Urinary bladder (tissue), 4 donors: Measurements from ENCODE around the gene RNF223. TPM values are rescaled to one million over a fixed set of nuclear protein-coding genes. Genes with fewer than 3 reads are reported as not detected.
A peak's percentile ranks its signal among the peaks of the same experiment; 100 is the strongest.
"Not testable (repeated sequence)": the region's sequence is repeated elsewhere in the genome, so short reads cannot be mapped to it uniquely, and the experiment has no call there.

Experiments used
- DNase-seq: peaks from one replicate; pipeline ENCODE4 v3.0.0-alpha.2; 2015; ENCODE audit errors: extremely low spot score
- H3K27ac ChIP-seq: one replicate; pipeline ENCODE4 v1.5.1; 2013; ENCODE audit warnings: low read depth, mild to moderate bottlenecking, moderate library complexity
- H3K36me3 ChIP-seq: one replicate; pipeline ENCODE4 v1.6.1; 2013; ENCODE audit warnings: mild to moderate bottlenecking, moderate library complexity; ENCODE audit not compliant: insufficient read depth
- H3K4me1 ChIP-seq: one replicate; pipeline ENCODE4 v1.6.1; 2013; ENCODE audit warnings: mild to moderate bottlenecking, moderate library complexity; ENCODE audit not compliant: insufficient read depth
- H3K4me3 ChIP-seq: one replicate; pipeline ENCODE4 v1.5.1; 2013; ENCODE audit warnings: low read depth, low read length
- WGBS: extraction: QIAGEN DNeasy Blood & Tissue Kit; methylation state at CpG from one replicate; pipeline ENCODE4 v1.1.7; 2013; 5-methylcytosine and 5-hydroxymethylcytosine counted together
- polyA plus RNA-seq: library from polyadenylated mRNA; stranded (reverse); fragments of 200-250 nt; gene quantifications from one replicate; pipeline ENCODE4 v1.2.3, GENCODE V29; 2013
- total RNA-seq: library from RNA; depleted of rRNA; stranded (reverse); fragments of >200 nt; gene quantifications from one replicate; pipeline ENCODE4 v1.2.3, GENCODE V29; 2014
- donor health status: healthy with polysubstance abuse.
- donor health status: healthy.

The RNF223 gene
- total and polyA plus RNA-seq, 2 donors: 0.73 to 2.7 TPM

DNA sequence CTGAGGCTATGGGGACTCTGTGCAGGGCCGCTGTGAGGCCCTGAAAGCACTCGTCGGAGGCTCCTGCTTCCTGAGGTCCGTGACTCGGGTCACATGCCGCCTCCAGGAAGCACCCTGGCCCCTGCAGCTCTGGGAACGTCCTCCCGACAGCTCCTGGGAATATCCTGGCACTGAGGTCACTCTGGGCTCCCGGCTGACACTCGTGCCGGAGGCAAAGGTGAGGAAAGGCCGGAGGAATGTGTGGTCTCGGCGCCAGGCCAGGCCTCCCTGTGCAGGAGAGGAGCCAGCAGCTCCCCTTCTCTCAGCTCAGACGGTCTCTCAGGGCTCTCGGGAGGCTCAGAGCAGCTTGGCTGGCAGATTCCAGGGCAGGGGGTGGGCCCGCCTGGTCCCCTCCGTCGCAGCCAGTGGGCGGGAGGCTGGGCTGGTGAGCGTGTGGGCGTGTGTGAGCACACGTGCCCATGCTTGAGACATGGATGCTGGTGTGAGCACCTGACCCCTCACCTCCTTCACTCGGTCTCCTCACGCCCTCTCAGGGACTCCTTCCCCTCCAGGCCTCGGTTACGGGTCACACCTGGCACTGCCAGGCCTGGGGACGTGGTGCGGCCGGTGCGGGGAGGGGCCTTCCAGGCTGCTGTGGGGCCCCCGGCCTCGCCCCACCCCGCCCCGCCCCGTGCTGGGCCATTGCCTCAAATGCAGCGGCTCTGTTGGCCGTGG, 5.5 kb upstream of the RNF223 start:
- H3K36me3 ChIP-seq: no peaks in the 10 kb centered on the region
- 1% methylated on average over 38 of the region's 38 CpGs for WGBS
- DNase-seq: peak; percentile 32
- peak overlapping the region; percentile 14 for H3K4me3 ChIP-seq
- H3K27ac ChIP-seq: peak overlapping the region; percentile 43
- no peaks in the 10 kb centered on the region for H3K4me1 ChIP-seq

DNA sequence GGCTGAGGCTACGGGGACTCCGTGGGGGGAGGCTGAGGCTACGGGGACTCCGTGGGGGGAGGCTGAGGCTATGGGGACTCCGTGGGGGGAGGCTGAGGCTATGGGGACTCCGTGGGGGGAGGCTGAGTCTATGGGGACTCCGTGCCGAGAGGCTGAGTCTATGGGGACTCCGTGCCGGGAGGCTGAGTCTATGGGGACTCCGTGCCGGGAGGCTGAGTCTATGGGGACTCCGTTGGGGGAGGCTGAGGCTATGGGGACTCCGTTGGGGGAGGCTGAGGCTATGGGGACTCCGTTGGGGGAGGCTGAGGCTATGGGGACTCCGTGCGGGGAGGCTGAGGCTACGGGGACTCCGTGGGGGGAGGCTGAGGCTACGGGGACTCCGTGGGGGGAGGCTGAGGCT, 3.3 kb upstream of the RNF223 start:
- not testable (repeated sequence) for H3K4me3 ChIP-seq, H3K4me1 ChIP-seq, H3K36me3 ChIP-seq, DNase-seq, H3K27ac ChIP-seq
- WGBS: 58% methylated on average over 13 of the region's 21 CpGs

DNA sequence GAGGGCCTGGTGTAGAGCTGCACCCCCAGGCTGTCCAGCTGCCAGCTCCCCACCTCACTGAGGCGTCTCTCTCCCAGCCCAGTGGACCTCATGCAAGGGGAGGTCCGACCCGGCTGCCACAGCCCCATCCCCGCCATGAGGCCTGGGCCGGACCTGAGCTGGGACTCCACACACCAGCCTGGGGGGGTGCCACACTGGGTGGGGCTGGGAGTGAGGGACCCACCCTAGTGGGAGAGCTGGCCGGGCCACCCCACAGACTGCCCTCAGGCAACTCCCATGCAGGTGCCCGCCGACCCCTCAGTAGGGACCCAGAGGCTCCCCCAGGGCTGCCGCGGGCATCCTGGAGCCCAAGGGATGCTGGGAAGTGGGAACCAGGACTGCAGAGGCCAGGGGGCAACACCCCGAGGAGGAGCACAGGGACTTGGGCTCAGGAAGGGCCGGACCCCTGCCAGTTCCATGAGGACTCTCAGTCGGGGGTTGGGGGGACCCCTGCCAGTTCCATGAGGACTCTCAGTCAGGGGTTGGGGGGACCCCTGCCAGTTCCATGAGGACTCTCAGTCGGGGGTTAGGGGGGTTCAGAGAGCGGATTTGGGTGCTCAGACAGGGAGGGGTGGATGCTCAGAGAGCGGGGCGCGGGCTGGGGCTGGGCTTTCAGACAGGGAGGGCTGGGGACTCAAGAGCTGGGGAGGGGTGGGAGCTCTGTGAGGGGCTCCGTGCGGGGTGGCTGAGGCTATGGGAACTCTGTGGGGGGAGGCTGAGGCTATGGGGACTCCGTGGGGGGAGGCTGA, 1.2 kb upstream of the RNF223 start:
- WGBS: 52% methylated on average over 21 of the region's 21 CpGs
- Histone ChIP-seq H3K27ac (peak overlapping the region; percentile 91), H3K36me3 (no peaks in the 10 kb centered on the region), H3K4me3 (no peak overlapping the region), H3K4me1 (no peaks in the 10 kb centered on the region)
- DNase-seq: no peak

DNA sequence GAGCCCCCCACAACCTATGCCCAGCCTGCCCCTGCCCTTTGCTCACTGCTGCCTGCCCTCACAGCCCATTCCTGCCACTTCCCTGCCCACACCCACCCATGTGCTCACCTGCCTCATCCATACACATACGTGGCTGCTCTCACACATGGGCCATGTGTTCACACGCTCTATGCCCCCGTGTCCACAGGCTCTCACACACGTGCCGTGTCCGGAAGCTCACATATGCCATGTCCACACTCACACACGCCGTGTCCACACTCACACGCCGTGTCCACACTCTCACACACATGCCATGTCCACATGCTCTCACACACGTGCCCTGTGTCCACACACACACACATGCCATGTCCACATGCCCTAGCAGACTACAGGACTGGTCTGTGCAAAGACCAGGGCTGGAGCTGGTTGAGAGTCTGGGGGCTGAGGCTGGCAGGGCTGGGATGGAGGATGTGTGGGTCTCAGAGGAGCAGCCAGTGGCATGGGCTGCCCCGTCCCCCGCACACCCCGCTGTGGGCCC, 583 bp upstream of the RNF223 start:
- Histone ChIP-seq H3K4me3 (no peak overlapping the region), H3K27ac (peak overlapping the region; percentile 91), H3K4me1 (no peaks in the 10 kb centered on the region), H3K36me3 (no peaks in the 10 kb centered on the region)
- no peak for DNase-seq
- 77% methylated on average over 14 of the region's 14 CpGs for WGBS

DNA sequence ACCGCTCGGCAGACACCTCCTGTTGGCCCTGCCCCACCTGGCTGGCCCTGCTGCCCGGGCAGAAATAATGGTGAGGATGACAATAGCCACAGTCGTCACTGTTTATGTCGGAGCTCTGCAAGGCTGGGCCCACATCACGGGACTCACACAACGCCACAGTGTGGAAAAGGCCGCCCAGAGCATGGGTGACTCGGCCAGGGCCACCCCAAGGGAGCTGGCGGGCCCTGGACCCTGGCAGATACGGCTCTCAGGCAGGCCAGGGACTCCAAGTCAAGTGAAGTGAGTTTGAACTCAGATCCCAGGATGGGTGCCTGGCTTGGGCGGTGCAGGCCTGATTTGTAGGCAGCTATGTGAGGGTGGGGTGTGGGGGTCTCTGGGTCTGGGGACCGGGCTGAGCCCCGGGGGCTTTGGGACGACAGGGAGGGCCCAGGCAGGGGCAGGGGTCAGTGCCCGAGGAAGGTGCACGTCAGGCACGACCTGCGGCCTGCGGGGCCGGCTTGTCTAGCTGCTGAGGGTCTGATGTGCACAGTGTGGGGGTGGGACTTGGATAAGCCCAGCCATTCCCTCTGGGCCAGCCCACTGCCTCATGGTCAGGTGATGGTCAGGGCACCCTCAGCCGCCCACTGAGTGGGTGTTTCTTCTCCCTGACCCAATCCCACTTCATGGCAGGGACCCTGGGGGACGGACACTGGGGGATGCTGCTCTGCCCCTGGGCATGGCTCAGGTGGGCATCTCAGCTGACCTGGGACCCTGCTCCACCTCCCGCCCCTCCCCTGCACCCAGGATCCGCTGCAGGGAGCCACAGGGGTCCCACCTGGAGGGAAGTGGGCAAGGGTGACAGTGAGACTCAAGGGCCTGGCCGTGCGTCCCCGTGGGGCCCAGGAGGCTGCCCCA, 1.0 kb downstream of the RNF223 start:
- 82% methylated on average over 28 of the region's 28 CpGs for WGBS
- Histone ChIP-seq H3K4me3 (no peak overlapping the region), H3K4me1 (no peaks in the 10 kb centered on the region), H3K27ac (peak overlapping the region; percentile 95), H3K36me3 (no peaks in the 10 kb centered on the region)
- DNase-seq: no peak

DNA sequence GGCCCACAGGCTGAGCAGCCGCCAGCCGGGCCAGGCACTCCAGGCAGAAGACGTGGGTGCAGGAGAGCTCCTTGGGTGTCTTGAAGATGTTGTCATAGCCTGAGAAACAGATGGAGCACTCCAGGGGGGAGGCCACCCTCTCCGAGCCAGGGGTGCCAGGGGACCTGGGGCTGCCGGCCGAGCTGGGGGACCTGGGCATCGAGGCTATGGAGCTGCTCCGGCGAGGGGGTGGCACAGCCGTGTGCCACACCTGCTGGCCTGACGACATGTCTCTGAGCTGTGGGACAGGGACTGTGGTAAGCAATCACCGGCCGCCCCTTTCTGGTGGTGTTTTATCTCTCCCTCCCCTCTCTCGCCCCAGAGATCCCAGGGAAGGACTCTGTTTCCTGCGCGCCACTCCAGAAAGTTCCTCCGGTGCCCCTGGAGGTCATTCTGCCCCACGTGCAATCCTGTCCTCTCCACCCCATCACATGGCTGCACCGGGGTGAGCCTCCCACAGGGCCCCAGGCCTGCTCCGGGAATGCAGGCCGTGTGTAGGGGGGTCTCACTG, 1.7 kb downstream of the RNF223 start:
- Histone ChIP-seq H3K27ac (no peak overlapping the region), H3K36me3 (no peaks in the 10 kb centered on the region), H3K4me3 (no peak overlapping the region), H3K4me1 (no peaks in the 10 kb centered on the region)
- DNase-seq: no peak
- 75% methylated on average over 21 of the region's 21 CpGs for WGBS

DNA sequence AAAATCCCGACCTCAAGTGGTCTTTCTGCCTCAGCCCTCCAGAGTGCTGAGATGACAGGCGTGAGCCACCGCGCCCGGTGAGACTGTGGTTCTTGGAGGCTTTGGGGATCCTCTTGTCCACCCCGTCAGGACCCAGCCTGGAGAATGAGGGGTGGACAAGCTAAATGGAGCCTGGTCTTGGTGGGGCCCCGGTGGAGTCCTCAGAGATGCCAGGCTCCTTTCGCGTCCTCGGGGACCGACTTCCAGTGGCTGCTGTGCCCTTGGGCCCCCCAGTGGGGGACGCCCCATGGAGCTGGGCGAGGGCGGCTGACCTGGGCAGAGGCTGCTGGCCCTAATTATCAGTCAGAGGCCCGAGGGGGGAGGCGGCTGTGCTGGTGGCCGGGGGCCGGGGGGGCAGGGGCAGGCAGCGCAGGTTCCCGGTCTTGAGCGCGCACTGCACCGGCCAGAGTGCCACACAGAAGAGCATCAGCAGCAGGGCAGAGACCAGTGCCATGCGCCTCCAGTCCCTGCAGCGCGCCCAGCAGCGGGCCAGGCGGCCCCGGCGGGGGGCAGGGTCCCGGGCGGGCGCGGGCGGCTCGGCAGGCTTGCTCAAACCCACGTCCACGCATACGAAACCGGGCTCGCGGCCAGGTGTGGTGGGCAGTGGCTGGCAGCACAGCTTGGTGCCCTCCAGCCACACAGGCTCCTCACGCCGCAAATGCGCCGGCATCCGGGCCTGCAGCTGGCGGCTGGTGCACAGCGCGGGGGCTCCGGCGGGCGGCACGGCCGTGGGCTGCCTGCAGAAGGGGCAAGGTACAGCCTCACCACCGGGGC, 2.4 kb downstream of the RNF223 start:
- WGBS: 86% methylated on average over 56 of the region's 56 CpGs
- no peak overlapping the region for H3K27ac ChIP-seq

DNA sequence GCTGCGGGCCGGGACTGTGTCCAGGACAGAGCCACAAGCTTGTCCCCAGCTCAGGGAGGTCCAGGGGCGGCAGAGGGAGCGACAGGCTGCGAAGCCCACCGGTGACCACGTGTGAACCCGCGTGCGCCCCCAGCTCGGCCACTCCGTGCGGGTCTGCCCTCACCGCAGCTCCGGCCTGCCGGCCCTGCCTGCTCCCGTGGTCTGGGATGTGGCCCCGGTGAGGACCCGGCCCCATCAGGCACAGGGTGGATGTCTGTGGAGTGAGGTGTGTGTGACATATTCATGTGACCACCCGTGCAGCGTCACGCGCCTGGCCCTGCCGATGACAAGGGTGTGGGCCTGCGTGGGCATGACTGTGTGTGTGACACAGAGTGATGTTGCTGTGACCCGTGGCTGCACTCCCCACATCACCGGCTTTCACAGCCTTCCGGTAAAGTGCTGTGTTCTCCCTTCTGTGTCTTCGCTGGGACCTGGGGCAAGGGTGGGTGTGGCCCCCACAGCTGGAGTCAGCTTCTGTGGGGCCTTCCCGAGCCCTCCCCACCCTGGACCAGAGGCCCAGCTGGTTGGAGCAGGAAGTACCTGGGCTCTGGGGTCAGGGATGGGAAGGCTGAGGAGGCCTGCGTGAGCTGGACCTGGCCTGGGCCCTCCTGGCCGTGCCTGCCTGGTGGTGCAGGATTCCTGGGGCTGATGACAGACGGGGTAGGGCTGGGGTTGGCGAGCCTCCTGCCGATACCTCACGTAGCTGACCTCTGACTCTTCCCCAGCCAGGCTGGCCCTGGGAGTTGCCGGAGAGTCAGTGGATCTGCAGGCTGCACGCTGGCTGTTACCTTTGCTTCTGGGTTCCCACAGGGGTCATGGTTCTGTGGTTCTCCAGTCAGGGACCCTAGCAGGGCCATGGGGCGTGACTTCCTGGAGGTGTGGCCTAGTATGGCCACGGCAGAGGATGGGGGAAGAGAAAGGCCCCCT, 4.1 kb downstream of the RNF223 start:
- peak overlapping the region; percentile 53 for H3K27ac ChIP-seq
- WGBS: 68% methylated on average over 40 of the region's 40 CpGs
- DNase-seq: no peak
- peak overlapping the region; percentile 42 for H3K4me3 ChIP-seq
- H3K4me1 ChIP-seq: no peaks in the 10 kb centered on the region
- H3K36me3 ChIP-seq: no peaks in the 10 kb centered on the region

More for the DNA sequence above, 2.4 kb downstream of the RNF223 start:
- Histone ChIP-seq H3K4me3 (no peak overlapping the region), H3K4me1 (no peaks in the 10 kb centered on the region), H3K36me3 (no peaks in the 10 kb centered on the region)
- DNase-seq: no peak

DNA sequence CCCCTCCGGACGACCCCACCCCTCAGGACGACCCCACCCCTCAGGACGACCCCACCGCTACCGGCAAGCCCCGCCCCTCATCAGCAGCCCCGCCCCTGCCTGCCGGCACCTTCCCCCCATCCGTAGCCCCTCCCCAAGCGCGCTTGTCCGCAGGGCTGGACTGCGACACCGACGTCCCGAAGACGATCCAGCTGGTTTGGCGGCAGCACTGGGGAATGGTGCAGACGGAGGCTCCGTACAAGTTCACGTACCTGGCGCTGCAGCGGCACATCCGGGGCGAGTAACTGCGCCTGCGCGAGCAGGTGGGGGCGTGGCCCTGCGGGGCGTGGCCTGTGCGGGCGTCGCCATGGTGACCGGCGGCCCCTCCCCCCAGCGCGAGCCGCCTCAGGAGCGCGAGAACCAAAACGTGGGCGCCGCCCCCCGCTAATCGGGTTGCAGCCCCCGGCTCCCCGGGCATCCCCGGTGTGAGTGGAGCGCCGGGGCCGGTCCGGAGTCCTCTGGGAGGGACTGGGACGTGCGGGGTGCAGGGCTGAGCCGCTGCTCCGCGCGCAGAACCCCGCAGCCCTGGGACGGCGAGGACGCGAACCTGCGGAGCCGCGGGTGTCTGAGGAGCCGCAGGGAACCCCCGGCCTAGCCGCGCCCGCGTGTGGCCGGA, 4.9 kb downstream of the RNF223 start:
- H3K4me3 ChIP-seq: peak overlapping the region; percentile 42
- no peaks in the 10 kb centered on the region for H3K4me1 ChIP-seq
- H3K36me3 ChIP-seq: no peaks in the 10 kb centered on the region
- DNase-seq: no peak
- peak overlapping the region; percentile 53 for H3K27ac ChIP-seq
- WGBS: 4% methylated on average over 74 of the region's 75 CpGs

DNA sequence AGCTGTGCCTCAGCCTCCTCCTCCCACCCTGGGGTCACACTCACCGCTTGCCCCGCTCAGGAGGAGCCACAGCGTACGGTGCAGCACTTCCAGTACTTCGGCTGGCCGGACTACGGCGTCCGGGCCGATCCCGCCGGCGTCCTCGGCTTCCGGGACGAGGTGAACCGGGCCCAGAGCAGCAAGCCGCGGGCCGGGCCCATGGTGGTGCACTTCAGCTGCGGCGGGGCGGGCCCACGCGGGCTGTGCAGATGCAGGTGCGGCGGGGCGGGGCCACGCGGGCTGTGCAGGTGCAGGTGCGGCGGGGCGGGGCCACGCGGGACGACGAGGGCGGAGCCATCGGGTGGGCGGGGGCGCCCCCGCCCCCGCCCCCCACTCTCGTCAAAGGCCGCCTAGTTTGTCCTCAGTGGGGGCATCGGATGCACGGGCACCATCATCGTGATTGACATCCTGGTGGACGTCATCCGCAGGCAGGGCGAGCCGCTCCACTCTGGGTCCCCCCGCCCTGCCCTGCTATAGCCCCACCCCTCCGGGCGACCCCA, 5.5 kb downstream of the RNF223 start:
- H3K36me3 ChIP-seq: no peaks in the 10 kb centered on the region
- H3K27ac ChIP-seq: no peak overlapping the region
- WGBS: 2% methylated on average over 54 of the region's 55 CpGs
- no peak for DNase-seq
- H3K4me1 ChIP-seq: no peaks in the 10 kb centered on the region
- peak overlapping the region; percentile 42 for H3K4me3 ChIP-seq

DNA sequence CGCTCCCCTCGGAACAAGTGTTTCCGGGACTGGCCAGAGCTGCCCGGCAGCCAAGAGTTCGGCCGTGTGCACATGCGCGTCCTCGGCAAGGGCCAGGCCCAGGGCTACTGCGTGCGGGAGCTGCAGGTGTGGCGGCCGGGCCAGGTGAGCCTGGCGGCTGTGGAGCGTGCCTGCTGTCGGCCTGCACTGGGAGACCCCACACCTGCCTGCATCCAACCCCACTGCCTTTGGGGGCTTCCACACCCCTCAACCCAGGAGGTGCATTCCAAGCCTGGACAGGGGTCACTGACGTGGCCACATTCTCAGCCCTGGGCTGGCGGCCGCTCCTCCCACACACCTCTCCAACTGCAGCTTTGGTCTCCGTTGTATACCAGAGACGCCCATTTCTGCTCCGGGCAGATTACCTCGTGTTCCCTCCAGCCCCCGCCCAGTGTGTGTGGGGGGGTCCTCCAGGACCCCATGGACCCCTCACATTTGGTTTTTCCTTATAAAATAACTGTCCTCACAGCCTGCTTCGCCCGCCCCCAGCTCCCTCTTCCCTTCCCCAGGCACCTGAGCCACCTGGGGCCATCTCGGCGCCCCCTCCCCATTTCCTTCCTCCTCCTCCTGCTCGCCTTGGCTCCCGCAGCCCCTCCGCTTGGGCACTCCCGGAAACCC, 6.1 kb downstream of the RNF223 start:
- Histone ChIP-seq H3K4me3 (no peak overlapping the region), H3K4me1 (no peaks in the 10 kb centered on the region), H3K36me3 (no peaks in the 10 kb centered on the region), H3K27ac (no peak overlapping the region)
- WGBS: 45% methylated on average over 32 of the region's 32 CpGs
- DNase-seq: no peak
